GM18499 (cell line): ENCODE data around the gene ZFTA.

Source experiments
- ATAC-seq: cut with Tn5 transposase; IDR thresholded peaks from one replicate; pipeline ENCODE4 v1.9.1; 2021; ENCODE audit warnings: moderate number of reproducible peaks; ENCODE audit not compliant: insufficient read depth, unreplicated experiment

ZFTA gene

GRCh38 chr11:63760487-63761079 lies 8.0 kb downstream of the ZFTA start:
- ATAC-seq, result no peak

- ATAC-seq, result no peak
These were observed 11.4 kb downstream of the ZFTA start for GRCh38 chr11:63756919-63757761.

GRCh38 chr11:63749624-63750023 lies 19.0 kb downstream of the ZFTA start:
- ATAC-seq, result no peak

GRCh38 chr11:63747011-63747410 lies 21.6 kb downstream of the ZFTA start:
- no peak for ATAC-seq

- ATAC-seq, result no peak
These were observed 23.0 kb downstream of the ZFTA start for GRCh38 chr11:63745304-63746170.

DNA sequence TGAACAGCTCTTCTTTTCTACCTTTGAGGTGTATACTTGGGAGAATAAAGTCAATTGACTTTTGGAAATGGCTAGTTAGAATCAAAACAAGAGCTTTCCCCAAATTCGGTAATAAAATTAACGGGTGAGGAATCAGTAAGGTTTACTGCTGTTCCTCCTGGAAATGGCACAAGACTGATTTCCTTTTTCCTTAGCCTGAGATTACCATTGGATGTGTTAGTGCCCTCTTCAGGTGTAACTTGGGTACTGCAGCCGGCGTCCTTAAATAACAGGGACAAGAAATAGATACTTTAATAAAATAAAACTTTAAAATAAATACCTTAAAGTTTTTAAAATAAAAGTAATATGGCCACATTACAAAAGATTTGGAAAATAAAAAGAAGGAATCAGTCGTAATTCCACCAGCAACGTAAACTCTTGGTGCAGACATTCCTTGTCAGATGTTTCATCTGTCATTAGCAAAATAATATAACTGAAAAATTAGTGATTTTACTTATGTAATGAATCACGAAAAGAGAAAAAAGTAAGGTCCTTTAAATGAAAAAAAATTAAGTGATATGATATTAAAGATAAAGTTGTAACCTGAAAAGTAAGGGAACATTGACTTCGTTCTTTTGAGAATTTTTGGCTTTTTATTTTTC lies 29.7 kb downstream of the ZFTA start:
- ATAC-seq, result no peak

- no peak for ATAC-seq
These were observed 30.9 kb downstream of the ZFTA start for GRCh38 chr11:63737718-63738117.

DNA sequence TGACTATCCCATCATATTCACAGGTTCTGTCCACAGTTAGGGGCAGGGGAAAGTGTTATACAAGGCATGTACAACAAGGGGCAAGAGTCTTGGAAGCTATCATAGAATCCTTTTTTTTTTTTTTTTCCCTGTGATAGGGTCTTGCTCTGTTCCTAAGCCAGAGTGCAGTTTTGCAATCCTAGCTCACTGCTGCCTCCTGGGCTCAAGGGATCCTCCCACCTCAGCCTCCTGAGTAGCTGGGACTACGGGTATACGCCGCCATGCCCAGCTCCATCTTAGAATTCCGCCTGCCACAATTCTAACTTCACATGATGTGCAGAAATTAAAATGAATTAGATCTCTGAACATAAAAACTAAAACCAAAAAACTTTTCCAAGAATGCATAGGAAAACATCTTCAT lies 31.7 kb downstream of the ZFTA start:
- ATAC-seq, result no peak

DNA sequence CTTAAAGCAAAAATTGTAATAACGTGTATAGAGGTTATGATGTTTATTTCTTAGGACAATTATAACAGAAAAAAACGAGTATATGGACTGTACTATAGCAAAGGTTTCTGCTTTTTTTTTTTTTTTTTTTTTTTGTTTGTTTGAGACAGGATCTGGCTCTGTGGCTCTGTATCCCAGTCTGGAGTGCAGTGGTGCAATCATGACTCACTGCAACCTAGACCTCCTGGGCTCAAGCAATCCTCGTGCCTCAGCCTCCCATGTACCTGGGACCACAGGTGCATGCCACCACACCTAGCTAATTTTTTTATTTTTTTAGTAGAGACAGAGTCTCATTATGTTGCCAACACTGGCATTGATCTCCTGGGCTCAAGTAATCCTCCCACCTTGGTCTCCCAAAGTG lies 39.2 kb downstream of the ZFTA start:
- ATAC-seq, result no peak

DNA sequence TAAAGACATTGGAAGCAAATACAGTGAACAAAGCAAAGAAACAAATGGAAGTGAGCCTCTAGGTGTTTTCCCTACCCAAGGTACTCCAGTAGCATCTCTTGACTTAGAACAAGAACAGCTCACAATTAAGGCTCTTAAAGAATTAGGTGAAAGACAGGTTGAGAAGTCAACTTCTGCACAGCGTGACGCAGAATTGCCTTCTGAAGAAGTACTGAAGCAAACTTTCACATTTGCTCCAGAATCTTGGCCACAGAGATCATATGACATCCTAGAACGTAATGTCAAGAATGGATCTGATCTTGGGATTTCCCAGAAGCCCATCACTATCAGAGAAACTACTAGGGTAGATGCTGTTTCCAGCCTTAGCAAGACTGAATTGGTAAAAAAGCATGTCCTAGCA lies 48.0 kb downstream of the ZFTA start:
- no peak for ATAC-seq

GRCh38 chr11:63719987-63720386 lies 48.6 kb downstream of the ZFTA start:
- no peak for ATAC-seq

DNA sequence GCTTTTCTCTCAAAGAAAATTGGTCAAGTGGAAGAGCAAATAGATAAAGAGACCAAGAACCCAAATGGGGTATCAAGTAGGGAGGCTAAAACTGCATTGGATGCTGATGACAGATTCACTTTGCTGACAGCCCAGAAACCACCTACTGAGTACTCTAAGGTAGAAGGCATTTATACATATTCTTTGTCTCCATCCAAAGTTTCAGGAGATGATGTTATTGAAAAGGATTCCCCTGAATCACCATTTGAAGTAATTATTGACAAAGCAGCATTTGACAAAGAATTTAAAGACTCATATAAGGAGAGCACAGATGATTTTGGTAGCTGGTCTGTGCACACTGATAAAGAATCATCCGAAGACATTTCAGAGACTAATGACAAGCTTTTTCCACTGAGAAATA lies 49.6 kb downstream of the ZFTA start:
- ATAC-seq, result no peak
